Astrocyte (in vitro differentiated cells and primary cell): ENCODE measurements around the gene NEUROD1.

Source experiments
- EZH2 ChIP-seq: IDR thresholded peaks from 2 replicates; pipeline ENCODE4 v1.6.1; 2012; ENCODE audit warnings: mild to moderate bottlenecking, low read length, inconsistent platforms; ENCODE audit not compliant: insufficient read depth
- TF ChIP-seq, protein P1 (sequence below): IDR thresholded peaks from 2 replicates; pipeline ENCODE4 v1.5.1; 2011; ENCODE audit warnings: low read depth, mild to moderate bottlenecking, inconsistent platforms, low read length, moderate library complexity; ENCODE audit not compliant: insufficient read depth

DNA sequence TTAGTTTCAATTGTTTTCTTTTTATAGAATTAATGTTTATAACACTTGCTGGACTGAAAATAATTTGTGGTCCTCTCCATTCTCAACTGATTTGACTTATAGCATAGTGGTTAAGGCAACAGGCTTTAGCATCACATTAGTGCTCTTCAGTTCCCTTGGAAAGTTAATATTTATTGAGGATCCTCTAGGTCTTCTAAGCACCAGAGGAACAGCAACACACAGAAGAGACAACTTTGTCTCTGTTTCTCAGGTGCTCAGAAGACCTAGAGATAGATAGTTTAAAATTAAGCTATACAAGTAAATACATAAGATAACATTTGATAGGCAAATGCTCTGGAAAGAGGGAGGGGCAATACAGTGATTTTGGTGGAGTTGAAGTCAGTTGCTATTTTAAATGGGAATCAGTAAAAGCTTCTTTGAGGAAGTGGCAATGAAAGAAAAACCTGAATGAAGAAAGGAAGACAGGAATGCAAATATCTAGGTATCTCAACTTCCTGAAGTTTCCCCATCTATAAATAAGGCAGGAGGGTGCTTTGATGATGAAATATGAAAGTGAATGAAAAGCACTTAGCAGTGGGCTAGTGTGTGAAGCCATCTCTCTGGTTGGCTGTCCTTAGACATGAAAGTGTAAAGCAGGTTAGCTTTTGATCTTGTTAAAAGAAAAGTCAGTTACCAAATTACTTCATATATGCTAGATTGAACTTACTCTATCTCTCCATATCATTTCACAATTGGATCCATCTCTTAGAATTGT is 7.9 kb downstream of the NEUROD1 start:
- TF ChIP-seq, protein P1, sequence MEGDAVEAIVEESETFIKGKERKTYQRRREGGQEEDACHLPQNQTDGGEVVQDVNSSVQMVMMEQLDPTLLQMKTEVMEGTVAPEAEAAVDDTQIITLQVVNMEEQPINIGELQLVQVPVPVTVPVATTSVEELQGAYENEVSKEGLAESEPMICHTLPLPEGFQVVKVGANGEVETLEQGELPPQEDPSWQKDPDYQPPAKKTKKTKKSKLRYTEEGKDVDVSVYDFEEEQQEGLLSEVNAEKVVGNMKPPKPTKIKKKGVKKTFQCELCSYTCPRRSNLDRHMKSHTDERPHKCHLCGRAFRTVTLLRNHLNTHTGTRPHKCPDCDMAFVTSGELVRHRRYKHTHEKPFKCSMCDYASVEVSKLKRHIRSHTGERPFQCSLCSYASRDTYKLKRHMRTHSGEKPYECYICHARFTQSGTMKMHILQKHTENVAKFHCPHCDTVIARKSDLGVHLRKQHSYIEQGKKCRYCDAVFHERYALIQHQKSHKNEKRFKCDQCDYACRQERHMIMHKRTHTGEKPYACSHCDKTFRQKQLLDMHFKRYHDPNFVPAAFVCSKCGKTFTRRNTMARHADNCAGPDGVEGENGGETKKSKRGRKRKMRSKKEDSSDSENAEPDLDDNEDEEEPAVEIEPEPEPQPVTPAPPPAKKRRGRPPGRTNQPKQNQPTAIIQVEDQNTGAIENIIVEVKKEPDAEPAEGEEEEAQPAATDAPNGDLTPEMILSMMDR: no peak
- TF ChIP-seq EZH2: no peak
